ENCODE data around the gene NPAP1. TPM values are rescaled to one million over a fixed set of nuclear protein-coding genes. Genes with fewer than 3 reads are reported as not detected.

The NPAP1 gene
- 0.69 TPM for total RNA-seq

GRCh38 chr15:24675332-24676144, at the start of gene NPAP1:
Gene NPAP1, plus strand, starts transcription at chr15:24675775. Its CDS starts 93 bp downstream, at chr15:24675868.

